Kidney (tissue), 14 donors: ENCODE results near the gene ADIPOQ. TPM values are rescaled to one million over a fixed set of nuclear protein-coding genes. Genes with fewer than 3 reads are reported as not detected.

ENCODE experiments used
- DNase-seq, 5 donors: peaks; one replicate each; pipeline ENCODE4 v3.0.0-alpha.2; 2013 to 2020
- FAIRE-seq: peaks from 2 replicates; lab custom pipeline; 2012; peaks lifted over from hg19 to GRCh38; lab: Jason Lieb, UNC
- H3K27ac ChIP-seq, 2 donors: one replicate each; pipeline ENCODE4 v1.7.0; 2013; ENCODE audit warnings: low read depth in 2 of 2, low read length in 2 of 2, inconsistent platforms in 1 of 2
- H3K27me3 ChIP-seq: one replicate; pipeline ENCODE4 v1.7.1; 2013; ENCODE audit warnings: low read length, inconsistent platforms; ENCODE audit not compliant: control insufficient read depth, insufficient read depth
- H3K36me3 ChIP-seq, 3 donors: one replicate each; pipeline versions ENCODE4 v1.7.0 to v1.7.1; 2013; ENCODE audit warnings: low read length in 3 of 3, control low read depth in 1 of 3, inconsistent platforms in 1 of 3; ENCODE audit not compliant: insufficient read depth in 3 of 3, control insufficient read depth in 2 of 3
- H3K4me1 ChIP-seq, 3 donors: one replicate each; pipeline versions ENCODE4 v1.7.0 to v1.7.1; 2013; ENCODE audit warnings: low read length in 3 of 3, inconsistent platforms in 1 of 3, low read depth in 1 of 3; ENCODE audit not compliant: control insufficient read depth in 2 of 3, insufficient read depth in 2 of 3
- H3K4me3 ChIP-seq, 3 donors: one replicate each; pipeline versions ENCODE4 v1.7.0 to v1.8.1; 2013; ENCODE audit warnings: low read length in 3 of 3, control low read depth in 1 of 3, inconsistent platforms in 1 of 3
- H3K9ac ChIP-seq, 3 donors: one replicate each; pipeline versions ENCODE4 v1.7.0 to v1.7.1; 2013; ENCODE audit warnings: low read length in 3 of 3, control low read depth in 1 of 3, inconsistent platforms in 1 of 3
- H3K9me3 ChIP-seq, 3 donors: one replicate each; pipeline versions ENCODE4 v1.7.0 to v1.7.1; 2013; ENCODE audit warnings: low read length in 3 of 3, control low read depth in 1 of 3, inconsistent platforms in 1 of 3; ENCODE audit not compliant: control insufficient read depth in 2 of 3, insufficient read depth in 1 of 3
- intact Hi-C: fragments of 100-400 bp; cut with DNase I; formaldehyde crosslinking; loops from one replicate; pipeline ENCODE4 v1.11.1; 2022
- polyA plus RNA-seq: library from polyadenylated mRNA; stranded (reverse); fragments of 350-450 nt; fragmentation: Illumina TruSeq; extraction: RNeasy Lipid Tissue Mini Kit (QIAGEN cat#74804); gene quantifications from one replicate; pipeline ENCODE4 v1.2.3, GENCODE V29; 2014; ENCODE audit warnings: low read depth, low replicate concordance; ENCODE audit not compliant: insufficient read depth
- total RNA-seq: library from RNA; stranded (reverse); fragmentation: NEBNext Ultra II Directional; extraction: Animal tissue kit (Norgen Biotek cat#: 25700); gene quantifications from one replicate; pipeline ENCODE4 v1.2.1, GENCODE V29; 2021
- TF ChIP-seq, protein P1 (sequence below): IDR thresholded peaks from 3 replicates; pipeline ENCODE4 v1.5.1; 2012; ENCODE audit warnings: mild to moderate bottlenecking, moderate library complexity, borderline replicate concordance; ENCODE audit not compliant: insufficient read depth; ENCODE audit errors: extremely low read depth
- donor health status: control.
- donor health status: control.
- donor health status: control.
- donor health status: control.
- donor health status: control.
- donor health status: DM: yes; HTN: yes; CAD: no.
- donor health status: Normal renal cell carcinoma (clear cell type).

Gene ADIPOQ
- total and polyA plus RNA-seq, 2 donors from 2014 or later = not detected

DNA sequence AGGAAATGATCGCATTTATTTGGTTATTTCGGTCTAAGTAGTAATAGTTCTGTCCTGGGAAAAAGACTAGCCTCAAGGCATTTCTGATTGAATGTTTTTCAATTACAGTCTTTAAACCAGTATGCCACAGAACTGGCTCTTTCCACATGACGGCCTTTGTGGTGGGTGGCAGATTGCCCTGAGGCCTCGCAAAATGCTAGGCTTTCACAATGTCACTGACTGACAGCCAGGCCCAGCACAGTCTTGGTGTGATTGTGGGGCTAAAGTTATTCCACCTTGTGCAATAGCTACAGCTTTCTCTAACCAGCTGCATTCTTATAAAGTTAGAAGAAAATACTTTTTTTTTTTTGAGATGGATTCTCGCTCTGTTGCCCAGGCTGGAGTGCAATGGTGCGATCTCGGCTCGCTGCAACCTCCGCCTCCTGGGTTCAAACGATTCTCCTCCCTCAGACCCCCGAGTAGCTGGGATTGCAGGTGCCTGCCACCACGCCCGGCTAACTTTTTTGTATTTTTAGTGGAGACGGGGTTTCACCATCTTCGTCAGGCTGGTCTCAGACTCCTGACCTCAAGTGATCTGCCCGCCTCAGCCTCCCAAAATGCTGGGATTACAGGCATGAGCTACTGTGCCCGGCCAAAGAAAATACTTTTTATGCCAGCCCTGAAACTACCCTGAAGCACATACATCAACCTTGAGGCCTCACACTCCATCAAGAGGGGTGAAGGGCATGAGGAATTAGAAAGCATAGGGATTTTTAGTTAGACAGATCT is 2.5 kb upstream of the ADIPOQ start:
- no peaks in the 10 kb centered on the region for H3K36me3 ChIP-seq
- no peak overlapping the region for H3K9ac ChIP-seq
- no peak overlapping the region for H3K27ac ChIP-seq
- H3K9me3 ChIP-seq = no peaks in the 10 kb centered on the region
- H3K4me3 ChIP-seq = no peak overlapping the region
- no peaks in the 10 kb centered on the region for H3K27me3 ChIP-seq
- no peak for FAIRE-seq
- H3K4me1 ChIP-seq = no peaks in the 10 kb centered on the region
- peak in 4 of 5 donors; percentile 61 to 81 (median 66) for DNase-seq
- intact Hi-C loops = loop anchor here (10.0 kb wide), 1 partner anchor 325 kb away; no protein-coding TSS in a partner anchor
- TF ChIP-seq, protein P1, sequence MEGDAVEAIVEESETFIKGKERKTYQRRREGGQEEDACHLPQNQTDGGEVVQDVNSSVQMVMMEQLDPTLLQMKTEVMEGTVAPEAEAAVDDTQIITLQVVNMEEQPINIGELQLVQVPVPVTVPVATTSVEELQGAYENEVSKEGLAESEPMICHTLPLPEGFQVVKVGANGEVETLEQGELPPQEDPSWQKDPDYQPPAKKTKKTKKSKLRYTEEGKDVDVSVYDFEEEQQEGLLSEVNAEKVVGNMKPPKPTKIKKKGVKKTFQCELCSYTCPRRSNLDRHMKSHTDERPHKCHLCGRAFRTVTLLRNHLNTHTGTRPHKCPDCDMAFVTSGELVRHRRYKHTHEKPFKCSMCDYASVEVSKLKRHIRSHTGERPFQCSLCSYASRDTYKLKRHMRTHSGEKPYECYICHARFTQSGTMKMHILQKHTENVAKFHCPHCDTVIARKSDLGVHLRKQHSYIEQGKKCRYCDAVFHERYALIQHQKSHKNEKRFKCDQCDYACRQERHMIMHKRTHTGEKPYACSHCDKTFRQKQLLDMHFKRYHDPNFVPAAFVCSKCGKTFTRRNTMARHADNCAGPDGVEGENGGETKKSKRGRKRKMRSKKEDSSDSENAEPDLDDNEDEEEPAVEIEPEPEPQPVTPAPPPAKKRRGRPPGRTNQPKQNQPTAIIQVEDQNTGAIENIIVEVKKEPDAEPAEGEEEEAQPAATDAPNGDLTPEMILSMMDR = no peak

DNA sequence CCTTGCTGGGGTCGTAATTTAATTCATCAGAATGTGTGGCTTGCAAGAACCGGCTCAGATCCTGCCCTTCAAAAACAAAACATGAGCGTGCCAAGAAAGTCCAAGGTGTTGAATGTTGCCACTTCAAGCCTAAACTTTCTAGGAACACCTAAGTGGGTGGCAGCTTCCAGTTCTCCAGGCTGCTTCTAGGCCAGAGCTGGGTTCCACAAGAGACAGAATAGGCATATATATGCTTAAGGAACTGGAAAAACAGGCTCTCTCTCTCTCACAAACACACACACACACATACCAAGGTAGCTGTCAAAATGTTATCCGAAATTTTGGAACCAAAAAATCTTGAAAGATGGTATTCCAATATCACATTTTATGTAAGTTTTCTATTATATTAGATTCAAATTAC is 890 bp upstream of the ADIPOQ start:
- Histone ChIP-seq H3K27ac (no peak overlapping the region), H3K9ac (no peak overlapping the region), H3K27me3 (no peaks in the 10 kb centered on the region), H3K4me3 (no peak overlapping the region), H3K36me3 (no peaks in the 10 kb centered on the region), H3K4me1 (no peaks in the 10 kb centered on the region), H3K9me3 (no peaks in the 10 kb centered on the region)
- intact Hi-C loops = loop anchor here (10.0 kb wide), 1 partner anchor 323 kb away; no protein-coding TSS in a partner anchor
- peak in 1 of 5 donors; percentile 13 for DNase-seq
- TF ChIP-seq, protein P1 = no peak
- no peak for FAIRE-seq

DNA sequence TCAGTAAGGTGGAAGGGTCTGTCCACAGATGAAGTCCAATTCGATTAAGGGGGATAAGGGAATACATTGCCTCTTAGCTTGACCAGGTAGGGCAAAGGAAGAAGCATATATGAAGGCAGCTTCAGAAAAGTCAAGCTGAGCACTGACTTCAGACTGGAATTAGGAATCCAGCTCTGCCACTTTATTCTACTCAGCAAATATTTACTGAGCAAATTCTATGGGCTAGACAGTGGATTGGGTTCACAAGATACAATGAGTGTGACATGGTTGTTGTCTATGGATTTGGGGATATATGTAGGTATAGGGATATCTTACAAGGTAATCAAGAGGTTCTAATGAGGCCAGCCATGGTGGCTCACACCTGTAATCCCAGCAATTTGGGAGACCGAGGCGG is 526 bp downstream of the ADIPOQ start:
- TF ChIP-seq, protein P1 = no peak
- FAIRE-seq = no peak
- Histone ChIP-seq H3K9me3 (no peaks in the 10 kb centered on the region), H3K4me1 (no peaks in the 10 kb centered on the region), H3K4me3 (no peak overlapping the region), H3K36me3 (no peaks in the 10 kb centered on the region), H3K27me3 (no peaks in the 10 kb centered on the region), H3K9ac (no peak overlapping the region), H3K27ac (no peak overlapping the region)
- DNase-seq = no peak
- intact Hi-C loops = loop anchor here (10.0 kb wide), 1 partner anchor 322 kb away; no protein-coding TSS in a partner anchor
